Measurements from ENCODE around the gene CD93.

CD93 gene

GRCh38 chr20:23115822-23116221, 29.7 kb upstream of the CD93 start:
- no peak overlapping the region for H3K4me3 ChIP-seq (replicated peaks; ENCODE audit: low read depth, low read length)
- no peak for DNase-seq (ENCODE audit: extremely low read depth, low read depth)
- TF ChIP-seq CTCF (IDR thresholded peaks at IDR 0.05; ENCODE audit: low read depth, low read length, missing control alignments): no peak

GRCh38 chr20:23114448-23115082, 28.4 kb upstream of the CD93 start:
- H3K4me3 ChIP-seq (replicated peaks; ENCODE audit: low read depth, low read length): no peak overlapping the region
- no peak for DNase-seq (ENCODE audit: extremely low read depth, low read depth)
- TF ChIP-seq CTCF (IDR thresholded peaks at IDR 0.05; ENCODE audit: low read depth, low read length, missing control alignments): no peak

- TF ChIP-seq CTCF (IDR thresholded peaks at IDR 0.05; ENCODE audit: low read depth, low read length, missing control alignments): no peak
- no peak for DNase-seq (ENCODE audit: extremely low read depth, low read depth)
- no peak overlapping the region for H3K4me3 ChIP-seq (replicated peaks; ENCODE audit: low read depth, low read length)
Observed at GRCh38 chr20:23114018-23114417, 27.9 kb upstream of the CD93 start.

- no peak for TF ChIP-seq CTCF (IDR thresholded peaks at IDR 0.05; ENCODE audit: low read depth, low read length, missing control alignments)
- H3K4me3 ChIP-seq (replicated peaks; ENCODE audit: low read depth, low read length): no peak overlapping the region
- no peak for DNase-seq (ENCODE audit: extremely low read depth, low read depth)
Observed at GRCh38 chr20:23112595-23112994, 26.5 kb upstream of the CD93 start.

- H3K4me3 ChIP-seq (replicated peaks; ENCODE audit: low read depth, low read length): no peak overlapping the region
- TF ChIP-seq CTCF (IDR thresholded peaks at IDR 0.05; ENCODE audit: low read depth, low read length, missing control alignments): no peak
- DNase-seq (ENCODE audit: extremely low read depth, low read depth): no peak
Observed at GRCh38 chr20:23111944-23112342, 25.8 kb upstream of the CD93 start.

GRCh38 chr20:23111307-23111943, 25.3 kb upstream of the CD93 start:
- TF ChIP-seq CTCF (IDR thresholded peaks at IDR 0.05; ENCODE audit: low read depth, low read length, missing control alignments): no peak
- H3K4me3 ChIP-seq (replicated peaks; ENCODE audit: low read depth, low read length): no peak overlapping the region
- DNase-seq (ENCODE audit: extremely low read depth, low read depth): no peak

Measured in HFF-Myc (cell line).